Epithelial cell of proximal tubule (primary cell): ENCODE measurements around the gene ANGPTL1. TPM values are rescaled to one million over a fixed set of nuclear protein-coding genes. Genes with fewer than 3 reads are reported as not detected.

Experiments
- DNase-seq: peaks from one replicate; pipeline ENCODE4 v3.0.0-alpha.2; 2011; ENCODE audit warnings: low read depth
- H3K4me3 ChIP-seq: 2 replicates; pipeline ENCODE4 v1.5.1; 2011; ENCODE audit warnings: low read depth, mild to moderate bottlenecking, low read length
- CTCF ChIP-seq: conservative IDR thresholded peaks from 2 replicates; pipeline ENCODE4 v1.5.1; 2012; ENCODE audit warnings: low read depth, mild to moderate bottlenecking, low read length
- total RNA-seq: library from RNA; depleted of rRNA; stranded (reverse); fragments of >200 nt; gene quantifications from 2 replicates; pipeline ENCODE4 v1.2.3, GENCODE V29; 2015

Gene ANGPTL1
- total RNA-seq, 1 donor from 2014 or later: not detected

DNA sequence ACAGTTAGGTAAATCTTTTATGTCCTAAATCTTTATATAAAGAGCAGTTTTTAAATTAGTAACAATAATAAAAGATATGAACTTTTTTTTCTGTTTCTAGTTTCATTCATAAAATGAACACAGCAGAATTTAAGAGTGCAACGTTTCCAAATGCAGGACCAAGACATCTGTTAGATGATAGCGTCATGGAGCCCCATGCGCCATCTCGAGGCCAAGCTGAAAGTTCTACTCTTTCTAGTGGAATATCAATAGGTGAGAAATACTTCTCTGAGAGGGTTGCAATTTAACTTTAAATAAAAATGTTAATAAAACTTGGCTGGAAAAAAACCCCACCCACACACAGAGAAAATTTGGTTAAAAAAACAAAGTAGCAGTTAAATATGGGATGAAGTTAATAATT is 15.0 kb upstream of the ANGPTL1 start:
- no peak overlapping the region for H3K4me3 ChIP-seq
- DNase-seq: no peak
- TF ChIP-seq CTCF: no peak

DNA sequence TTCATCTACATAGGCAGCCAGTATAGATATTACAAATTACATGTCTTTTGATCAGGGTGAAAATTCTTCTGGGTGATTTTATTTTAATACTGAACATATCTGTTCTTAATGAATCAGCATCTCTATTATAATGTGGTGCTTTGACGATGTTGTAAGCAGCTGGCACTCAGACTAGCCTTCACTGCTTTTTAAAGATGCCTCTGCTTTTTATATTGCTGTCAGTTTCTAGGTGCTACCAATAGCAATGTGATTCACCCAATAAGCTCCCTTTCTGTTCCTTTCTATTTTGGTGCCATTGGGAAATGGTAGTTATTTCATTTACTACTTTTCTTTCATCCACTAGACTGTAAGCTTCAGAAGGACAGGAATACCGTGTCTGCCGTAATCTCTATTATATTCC is 11.1 kb upstream of the ANGPTL1 start:
- no peak for TF ChIP-seq CTCF

DNA sequence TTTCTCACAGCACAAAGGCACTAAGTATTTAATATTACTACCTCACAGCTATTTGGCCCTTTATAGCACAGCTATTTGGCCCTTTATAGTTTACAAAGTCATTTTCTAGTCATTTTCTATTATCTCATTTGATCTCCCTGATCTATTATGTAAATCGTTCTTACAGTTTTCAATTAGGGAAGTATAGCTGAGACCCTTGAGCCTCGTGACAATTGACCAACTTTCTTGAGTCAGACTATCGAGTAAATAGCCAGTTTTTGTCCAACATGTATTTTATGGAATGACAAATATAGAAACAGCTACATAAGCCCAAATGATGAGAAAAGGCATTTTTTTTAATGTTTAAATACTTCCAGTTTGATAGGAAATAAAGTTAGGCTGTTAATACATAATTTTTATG is 7.0 kb upstream of the ANGPTL1 start:
- no peak overlapping the region for H3K4me3 ChIP-seq
- TF ChIP-seq CTCF: no peak
- DNase-seq: no peak

More for the DNA sequence above, 11.1 kb upstream of the ANGPTL1 start:
- no peak overlapping the region for H3K4me3 ChIP-seq
- DNase-seq: no peak

DNA sequence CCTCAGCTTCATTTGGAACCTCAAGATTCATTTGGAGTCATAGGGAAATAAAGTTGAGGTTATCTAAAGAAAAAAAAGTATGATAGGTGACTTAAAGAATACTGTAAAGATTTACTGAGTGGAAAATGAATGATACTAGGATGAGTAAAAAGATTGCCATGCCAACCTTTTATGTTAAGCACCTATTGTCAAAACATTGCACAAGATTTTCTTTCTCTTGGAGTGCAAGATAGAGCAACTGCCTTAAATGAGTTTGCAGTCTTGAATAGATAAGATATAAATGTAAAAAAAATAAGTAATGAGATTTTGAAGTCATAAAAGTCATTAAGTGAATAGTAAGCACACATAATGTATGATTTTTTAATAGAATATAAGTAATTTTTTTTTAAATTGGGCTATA is 5.1 kb upstream of the ANGPTL1 start:
- no peak for TF ChIP-seq CTCF
- no peak for DNase-seq
- H3K4me3 ChIP-seq: no peak overlapping the region

DNA sequence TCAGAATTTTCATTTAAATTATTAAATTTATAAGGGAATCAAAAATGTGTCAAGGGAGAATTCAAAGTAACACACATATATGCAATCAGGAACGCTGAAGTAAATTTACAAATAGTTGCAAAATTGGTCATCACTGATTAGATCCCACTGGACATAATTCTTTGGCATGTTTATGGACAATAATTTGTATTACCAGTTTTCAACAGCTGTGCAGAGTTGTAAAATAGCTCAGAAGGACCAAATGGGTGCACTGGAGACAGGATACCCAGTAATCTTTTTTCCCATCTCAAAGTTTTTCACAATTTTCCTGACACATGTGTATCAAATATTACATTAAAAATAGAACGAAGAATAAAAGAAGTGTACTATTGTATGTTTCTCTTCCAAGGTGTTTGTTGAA is 4.1 kb upstream of the ANGPTL1 start:
- no peak for TF ChIP-seq CTCF
- no peak overlapping the region for H3K4me3 ChIP-seq
- no peak for DNase-seq

DNA sequence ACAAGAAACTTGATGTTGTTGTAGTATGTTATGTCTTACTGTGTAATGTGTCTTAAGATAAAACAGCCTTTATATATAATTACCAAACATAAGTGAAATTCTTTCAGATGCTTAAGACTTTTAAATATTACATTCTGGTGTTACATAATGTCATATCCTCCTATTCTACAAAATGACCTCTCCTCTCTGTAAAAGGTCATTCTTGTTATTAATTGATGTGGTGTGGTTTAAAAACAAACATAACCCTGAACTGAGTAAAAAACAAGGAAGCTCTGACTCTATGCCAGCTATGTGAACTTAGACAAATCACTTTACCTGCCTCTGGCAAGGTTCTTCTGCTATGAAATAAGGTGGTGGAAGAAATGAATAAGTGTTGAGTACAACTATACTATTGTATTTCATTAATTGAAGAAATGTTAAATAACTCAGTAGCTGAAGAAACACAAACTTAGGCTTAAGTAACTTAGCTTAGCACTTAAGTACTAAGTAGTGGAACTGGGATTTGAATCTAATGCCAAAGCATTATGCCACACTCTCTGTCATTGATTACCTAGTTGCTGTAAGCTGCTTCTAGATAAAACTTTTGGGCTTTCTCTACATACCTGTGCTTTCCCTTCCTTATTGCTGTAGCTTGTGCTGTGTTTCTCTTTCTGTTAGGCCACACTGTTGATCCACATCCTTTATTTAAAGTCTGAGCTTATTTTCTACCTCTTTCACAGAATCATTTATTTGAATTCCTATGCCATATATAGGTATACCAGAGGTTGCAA is 859 bp upstream of the ANGPTL1 start:
- TF ChIP-seq CTCF: no peak
- no peak overlapping the region for H3K4me3 ChIP-seq
- DNase-seq: no peak

GRCh38 chr1:178870221-178870620 is 656 bp downstream of the ANGPTL1 start:
- no peak for DNase-seq
- no peak for TF ChIP-seq CTCF
- no peak overlapping the region for H3K4me3 ChIP-seq
